OCI-LY1 (cell line): Measurements from ENCODE around the gene FBN2.

Source experiments
- H2AFZ ChIP-seq: fragments of 200-600 bp; sonication (generic), shearing (Covaris generic); 2 replicates; pipeline ENCODE4 v1.6.0; 2014; ENCODE audit warnings: antibody characterized with exemption, mild to moderate bottlenecking, low read length
- H3F3A ChIP-seq: fragments of 200-600 bp; sonication (generic), shearing (Covaris generic); 2 replicates; pipeline ENCODE4 v1.6.0; 2014; ENCODE audit warnings: mild to moderate bottlenecking, antibody characterized with exemption, low read length, moderate library complexity; ENCODE audit not compliant: insufficient read depth
- H3K27ac ChIP-seq: fragments of 200-600 bp; sonication (generic); 2 replicates; pipeline ENCODE4 v1.5.1; 2014; ENCODE audit warnings: low read length, mixed run types, mild to moderate bottlenecking, low read depth; ENCODE audit not compliant: poor library complexity, severe bottlenecking
- H3K27me3 ChIP-seq: fragments of 200-600 bp; sonication (generic); 2 replicates; pipeline ENCODE4 v1.6.0; 2014; ENCODE audit warnings: antibody characterized with exemption, mild to moderate bottlenecking, low read length, moderate library complexity; ENCODE audit not compliant: insufficient read depth
- H3K36me3 ChIP-seq: fragments of 200-600 bp; sonication (generic); 2 replicates; pipeline ENCODE4 v1.6.1; 2014; ENCODE audit warnings: mild to moderate bottlenecking, antibody characterized with exemption, low read length, moderate library complexity, mixed read lengths; ENCODE audit not compliant: insufficient read depth
- H3K4me1 ChIP-seq: fragments of 200-600 bp; sonication (generic); 2 replicates; pipeline ENCODE4 v1.5.1; 2014; ENCODE audit warnings: mild to moderate bottlenecking, low read length, moderate library complexity; ENCODE audit not compliant: insufficient read depth, severe bottlenecking
- H3K4me2 ChIP-seq: fragments of 200-600 bp; sonication (generic), shearing (Covaris generic); 2 replicates; pipeline ENCODE4 v1.6.1; 2014; ENCODE audit warnings: low read length
- H3K4me3 ChIP-seq: fragments of 200-600 bp; sonication (generic); 2 replicates; pipeline ENCODE4 v1.5.1; 2014; ENCODE audit warnings: low read length, low read depth, mild to moderate bottlenecking, mixed read lengths; ENCODE audit not compliant: poor library complexity, severe bottlenecking
- H3K79me2 ChIP-seq: fragments of 200-600 bp; shearing (Covaris generic); 2 replicates; pipeline ENCODE4 v1.6.1; 2016; ENCODE audit warnings: mixed run types, low read length, mixed read lengths; ENCODE audit not compliant: insufficient read depth
- H3K9ac ChIP-seq: fragments of 200-600 bp; sonication (generic), shearing (Covaris generic); 2 replicates; pipeline ENCODE4 v1.6.1; 2014; ENCODE audit warnings: mild to moderate bottlenecking, low read length, mixed read lengths
- H3K9me2 ChIP-seq: fragments of 200-600 bp; sonication (generic), shearing (Covaris generic); 2 replicates; pipeline ENCODE4 v1.6.1; 2014; ENCODE audit warnings: low read depth, mild to moderate bottlenecking, low read length, mixed read lengths
- H3K9me3 ChIP-seq: fragments of 200-600 bp; shearing (Covaris generic); 2 replicates; pipeline ENCODE4 v1.6.1; 2014; ENCODE audit warnings: low read length, mixed read lengths
- H4K20me1 ChIP-seq: fragments of 200-600 bp; sonication (generic), shearing (Covaris generic); 2 replicates; pipeline ENCODE4 v1.6.0; 2016; ENCODE audit warnings: mild to moderate bottlenecking, low read length; ENCODE audit not compliant: insufficient read depth
- CTCF ChIP-seq: fragments of 200-600 bp; sonication (generic), shearing (Covaris generic); IDR thresholded peaks from 2 replicates; pipeline ENCODE4 v1.5.1; 2017; ENCODE audit warnings: mild to moderate bottlenecking, antibody characterized with exemption, low read length, moderate library complexity, mixed read lengths
- EZH2 ChIP-seq: fragments of 200-600 bp; sonication (generic), shearing (Covaris generic); IDR thresholded peaks from 2 replicates; pipeline ENCODE4 v1.8.0; 2017; ENCODE audit warnings: borderline replicate concordance, mixed run types, mild to moderate bottlenecking, antibody characterized with exemption, low read length, moderate library complexity, mixed read lengths

FBN2 gene

DNA sequence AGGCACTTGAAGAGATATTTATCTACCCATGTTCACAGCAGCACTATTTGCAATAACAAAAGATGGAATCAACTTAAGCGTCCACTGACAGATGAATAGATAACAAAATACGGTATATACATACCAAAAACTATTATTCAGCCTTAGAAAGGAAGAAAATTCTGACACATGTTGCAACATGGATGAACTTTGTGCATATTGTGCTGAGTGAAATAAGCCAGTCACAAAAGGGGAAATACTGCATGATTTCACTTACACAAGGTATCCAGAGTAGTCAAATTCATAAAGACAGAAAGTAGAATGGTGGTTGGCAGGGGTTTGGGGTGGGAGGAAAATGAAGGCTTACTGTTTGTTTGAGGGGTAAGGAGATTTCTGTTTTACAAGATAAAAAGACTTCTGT, 66.0 kb downstream of the FBN2 start:
- Histone ChIP-seq H2AFZ (no peak overlapping the region), H3K4me3 (no peak overlapping the region), H4K20me1 (no peaks in the 10 kb centered on the region), H3K27me3 (no peaks in the 10 kb centered on the region), H3K79me2 (no peaks in the 10 kb centered on the region), H3K4me1 (no peaks in the 10 kb centered on the region), H3K9me3 (no peaks in the 10 kb centered on the region), H3K9me2 (no peaks in the 10 kb centered on the region), H3F3A (no peaks in the 10 kb centered on the region), H3K9ac (no peak overlapping the region), H3K4me2 (no peak overlapping the region), H3K27ac (no peak overlapping the region), H3K36me3 (no peaks in the 10 kb centered on the region)
- TF ChIP-seq EZH2 (no peak), CTCF (no peak)

GRCh38 chr5:128470663-128471062, 67.4 kb downstream of the FBN2 start:
- no peaks in the 10 kb centered on the region for H3K9me2 ChIP-seq
- H3K36me3 ChIP-seq, result no peaks in the 10 kb centered on the region
- no peaks in the 10 kb centered on the region for H3K4me1 ChIP-seq
- no peak overlapping the region for H3K9ac ChIP-seq
- no peak overlapping the region for H3K4me3 ChIP-seq
- no peak overlapping the region for H3K27ac ChIP-seq
- no peak overlapping the region for H3K4me2 ChIP-seq
- no peaks in the 10 kb centered on the region for H3K79me2 ChIP-seq
- no peaks in the 10 kb centered on the region for H3F3A ChIP-seq
- no peaks in the 10 kb centered on the region for H3K9me3 ChIP-seq
- no peak overlapping the region for H2AFZ ChIP-seq
- no peak for TF ChIP-seq CTCF
- TF ChIP-seq EZH2, result no peak
- H3K27me3 ChIP-seq, result no peaks in the 10 kb centered on the region
- H4K20me1 ChIP-seq, result no peaks in the 10 kb centered on the region

DNA sequence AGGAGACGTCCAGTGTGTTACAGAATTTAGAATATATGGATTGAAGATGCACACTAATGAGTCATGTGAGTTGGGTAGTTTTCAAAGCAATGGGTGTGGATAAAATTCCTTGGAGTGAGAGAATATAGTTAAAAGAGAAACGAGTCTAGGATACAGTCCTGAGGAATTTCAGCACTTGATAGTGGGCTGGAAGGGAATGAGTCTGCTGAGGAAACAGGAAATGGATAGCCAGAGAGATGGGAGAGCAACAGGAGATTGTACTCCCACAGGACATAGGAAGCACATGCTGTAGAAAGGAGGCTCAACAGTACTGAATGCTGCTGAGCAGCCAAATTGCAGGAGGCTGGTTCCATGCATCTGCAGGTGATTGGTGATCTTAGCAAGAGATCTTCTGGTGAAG, 68.1 kb downstream of the FBN2 start:
- H3K27me3 ChIP-seq, result no peaks in the 10 kb centered on the region
- no peak overlapping the region for H3K27ac ChIP-seq
- no peaks in the 10 kb centered on the region for H3K4me1 ChIP-seq
- no peak overlapping the region for H3K9ac ChIP-seq
- no peak overlapping the region for H3K4me3 ChIP-seq
- no peaks in the 10 kb centered on the region for H3K79me2 ChIP-seq
- H3K9me3 ChIP-seq, result no peaks in the 10 kb centered on the region
- H2AFZ ChIP-seq, result no peak overlapping the region
- no peaks in the 10 kb centered on the region for H4K20me1 ChIP-seq
- no peaks in the 10 kb centered on the region for H3K36me3 ChIP-seq
- TF ChIP-seq EZH2, result no peak
- no peak for TF ChIP-seq CTCF
- no peaks in the 10 kb centered on the region for H3K9me2 ChIP-seq
- H3F3A ChIP-seq, result no peaks in the 10 kb centered on the region
- no peak overlapping the region for H3K4me2 ChIP-seq
